ENCODE results near the gene HRCT1.
"Not testable (repeated sequence)": the region's sequence is repeated elsewhere in the genome, so short reads cannot be mapped to it uniquely, and the experiment has no call there.

DNA sequence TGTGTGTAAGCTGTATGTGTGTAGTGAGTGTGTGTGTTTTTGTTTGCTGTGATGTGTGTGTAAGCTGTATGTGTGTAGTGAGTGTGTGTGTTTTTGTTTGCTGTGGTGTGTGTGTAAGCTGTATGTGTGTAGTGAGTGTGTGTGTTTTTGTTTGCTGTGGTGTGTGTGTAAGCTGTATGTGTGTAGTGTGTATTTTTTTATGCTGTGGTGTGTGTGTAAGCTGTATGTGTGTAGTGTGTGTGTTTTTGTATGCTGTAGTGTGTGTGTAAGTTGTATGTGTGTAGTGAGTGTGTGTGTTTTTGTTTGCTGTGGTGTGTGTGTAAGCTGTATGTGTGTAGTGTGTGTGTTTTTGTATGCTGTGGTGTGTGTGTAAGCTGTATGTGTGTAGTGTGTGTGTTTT, 7.4 kb downstream of the HRCT1 start:
- TF ChIP-seq, protein P1, sequence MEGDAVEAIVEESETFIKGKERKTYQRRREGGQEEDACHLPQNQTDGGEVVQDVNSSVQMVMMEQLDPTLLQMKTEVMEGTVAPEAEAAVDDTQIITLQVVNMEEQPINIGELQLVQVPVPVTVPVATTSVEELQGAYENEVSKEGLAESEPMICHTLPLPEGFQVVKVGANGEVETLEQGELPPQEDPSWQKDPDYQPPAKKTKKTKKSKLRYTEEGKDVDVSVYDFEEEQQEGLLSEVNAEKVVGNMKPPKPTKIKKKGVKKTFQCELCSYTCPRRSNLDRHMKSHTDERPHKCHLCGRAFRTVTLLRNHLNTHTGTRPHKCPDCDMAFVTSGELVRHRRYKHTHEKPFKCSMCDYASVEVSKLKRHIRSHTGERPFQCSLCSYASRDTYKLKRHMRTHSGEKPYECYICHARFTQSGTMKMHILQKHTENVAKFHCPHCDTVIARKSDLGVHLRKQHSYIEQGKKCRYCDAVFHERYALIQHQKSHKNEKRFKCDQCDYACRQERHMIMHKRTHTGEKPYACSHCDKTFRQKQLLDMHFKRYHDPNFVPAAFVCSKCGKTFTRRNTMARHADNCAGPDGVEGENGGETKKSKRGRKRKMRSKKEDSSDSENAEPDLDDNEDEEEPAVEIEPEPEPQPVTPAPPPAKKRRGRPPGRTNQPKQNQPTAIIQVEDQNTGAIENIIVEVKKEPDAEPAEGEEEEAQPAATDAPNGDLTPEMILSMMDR (IDR thresholded peaks at IDR 0.05): not testable (repeated sequence)
- TF ChIP-seq POLR2A (IDR thresholded peaks at IDR 0.05): not testable (repeated sequence)

All from ovary (tissue), 3 donors.